GM10266 (cell line): ENCODE results near the gene FRMD6.

ENCODE experiments used
- DNase-seq: peaks from one replicate; pipeline ENCODE4 v3.0.0; 2012; ENCODE audit errors: extremely low spot score
- TF ChIP-seq, protein P1 (sequence below): IDR thresholded peaks from 2 replicates; pipeline ENCODE4 v1.5.1; 2012; ENCODE audit warnings: mild to moderate bottlenecking, low read depth; ENCODE audit not compliant: control insufficient read depth, insufficient read depth; ENCODE audit errors: missing control alignments

Gene FRMD6

GRCh38 chr14:51653775-51654532 lies 2.2 kb downstream of the FRMD6 start:
- TF ChIP-seq, protein P1, sequence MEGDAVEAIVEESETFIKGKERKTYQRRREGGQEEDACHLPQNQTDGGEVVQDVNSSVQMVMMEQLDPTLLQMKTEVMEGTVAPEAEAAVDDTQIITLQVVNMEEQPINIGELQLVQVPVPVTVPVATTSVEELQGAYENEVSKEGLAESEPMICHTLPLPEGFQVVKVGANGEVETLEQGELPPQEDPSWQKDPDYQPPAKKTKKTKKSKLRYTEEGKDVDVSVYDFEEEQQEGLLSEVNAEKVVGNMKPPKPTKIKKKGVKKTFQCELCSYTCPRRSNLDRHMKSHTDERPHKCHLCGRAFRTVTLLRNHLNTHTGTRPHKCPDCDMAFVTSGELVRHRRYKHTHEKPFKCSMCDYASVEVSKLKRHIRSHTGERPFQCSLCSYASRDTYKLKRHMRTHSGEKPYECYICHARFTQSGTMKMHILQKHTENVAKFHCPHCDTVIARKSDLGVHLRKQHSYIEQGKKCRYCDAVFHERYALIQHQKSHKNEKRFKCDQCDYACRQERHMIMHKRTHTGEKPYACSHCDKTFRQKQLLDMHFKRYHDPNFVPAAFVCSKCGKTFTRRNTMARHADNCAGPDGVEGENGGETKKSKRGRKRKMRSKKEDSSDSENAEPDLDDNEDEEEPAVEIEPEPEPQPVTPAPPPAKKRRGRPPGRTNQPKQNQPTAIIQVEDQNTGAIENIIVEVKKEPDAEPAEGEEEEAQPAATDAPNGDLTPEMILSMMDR, result no peak
- no peak for DNase-seq

- TF ChIP-seq, protein P1, result no peak
- DNase-seq, result no peak
These were observed 2.8 kb downstream of the FRMD6 start for GRCh38 chr14:51654533-51654845.

GRCh38 chr14:51657762-51658161 lies 6.1 kb downstream of the FRMD6 start:
- DNase-seq, result no peak
- TF ChIP-seq, protein P1, result no peak

- DNase-seq, result no peak
- TF ChIP-seq, protein P1, result no peak
These were observed 6.9 kb downstream of the FRMD6 start for GRCh38 chr14:51658441-51659173.

GRCh38 chr14:51660741-51661140 lies 9.0 kb downstream of the FRMD6 start:
- no peak for DNase-seq

GRCh38 chr14:51661504-51661903 lies 9.8 kb downstream of the FRMD6 start:
- DNase-seq, result no peak
- TF ChIP-seq, protein P1, result no peak

More at GRCh38 chr14:51660741-51661140, 9.0 kb downstream of the FRMD6 start:
- TF ChIP-seq, protein P1, result no peak

GRCh38 chr14:51663783-51664326 lies 12.1 kb downstream of the FRMD6 start:
- TF ChIP-seq, protein P1, result no peak
- DNase-seq, result no peak
